Dedifferentiated amniotic fluid mesenchymal stem cell (primary cell): Measurements from ENCODE around the gene CA11.
"Not testable (repeated sequence)": the region's sequence is repeated elsewhere in the genome, so short reads cannot be mapped to it uniquely, and the experiment has no call there.

Experiments
- DNase-seq: peaks from one replicate; pipeline ENCODE4 v3.0.0-alpha.2; 2016; ENCODE audit errors: extremely low spot score

CA11 gene

GRCh38 chr19:48646001-48646721, at the start of gene CA11:
Gene CA11, minus strand, starts transcription at chr19:48646187. Its CDS starts 555 bp downstream, at chr19:48645632.
- DNase-seq: peak; percentile 67

GRCh38 chr19:48693629-48694028, 47.6 kb upstream of the CA11 start:
- not testable (repeated sequence) for DNase-seq

GRCh38 chr19:48689449-48689848, 43.5 kb upstream of the CA11 start:
- DNase-seq: no peak

- DNase-seq: no peak
Observed at GRCh38 chr19:48687776-48688175, 41.8 kb upstream of the CA11 start.

- DNase-seq: not testable (repeated sequence)
Observed at GRCh38 chr19:48686637-48687036, 40.6 kb upstream of the CA11 start.

GRCh38 chr19:48686088-48686487, 40.1 kb upstream of the CA11 start:
- no peak for DNase-seq

- no peak for DNase-seq
Observed at GRCh38 chr19:48685583-48685982, 39.6 kb upstream of the CA11 start.

GRCh38 chr19:48683349-48683748, 37.4 kb upstream of the CA11 start:
- no peak for DNase-seq

GRCh38 chr19:48681127-48681470, 35.1 kb upstream of the CA11 start:
- DNase-seq: peak; percentile 17

- no peak for DNase-seq
Observed at GRCh38 chr19:48680436-48681126, 34.6 kb upstream of the CA11 start.

- DNase-seq: not testable (repeated sequence)
Observed at GRCh38 chr19:48680006-48680405, 34.0 kb upstream of the CA11 start.

- DNase-seq: no peak
Observed at GRCh38 chr19:48678201-48678600, 32.2 kb upstream of the CA11 start.

- no peak for DNase-seq
Observed at GRCh38 chr19:48676887-48677286, 30.9 kb upstream of the CA11 start.

- DNase-seq: no peak
Observed at GRCh38 chr19:48676487-48676886, 30.5 kb upstream of the CA11 start.

- DNase-seq: peak; percentile 82
Observed at GRCh38 chr19:48674921-48675824, 29.2 kb upstream of the CA11 start.

- no peak for DNase-seq
Observed at GRCh38 chr19:48674216-48674809, 28.3 kb upstream of the CA11 start.

- DNase-seq: no peak
Observed at GRCh38 chr19:48673436-48674100, 27.6 kb upstream of the CA11 start.

GRCh38 chr19:48672994-48673393, 27.0 kb upstream of the CA11 start, which contains the start of gene NTN5:
Gene NTN5, minus strand, starts transcription at chr19:48673017. Its CDS starts 2,031 bp downstream, at chr19:48670986.
- DNase-seq: no peak

GRCh38 chr19:48671446-48671995, 25.5 kb upstream of the CA11 start:
- DNase-seq: no peak

GRCh38 chr19:48670699-48671445, 24.9 kb upstream of the CA11 start:
- no peak for DNase-seq
